ENCODE measurements around the gene ADAM30.

Gene ADAM30

GRCh38 chr1:119898530-119898929, 2.2 kb upstream of the ADAM30 start:
- H3K4me3 ChIP-seq (ENCODE audit: low read depth, low read length), result no peak overlapping the region
- TF ChIP-seq, protein P1, sequence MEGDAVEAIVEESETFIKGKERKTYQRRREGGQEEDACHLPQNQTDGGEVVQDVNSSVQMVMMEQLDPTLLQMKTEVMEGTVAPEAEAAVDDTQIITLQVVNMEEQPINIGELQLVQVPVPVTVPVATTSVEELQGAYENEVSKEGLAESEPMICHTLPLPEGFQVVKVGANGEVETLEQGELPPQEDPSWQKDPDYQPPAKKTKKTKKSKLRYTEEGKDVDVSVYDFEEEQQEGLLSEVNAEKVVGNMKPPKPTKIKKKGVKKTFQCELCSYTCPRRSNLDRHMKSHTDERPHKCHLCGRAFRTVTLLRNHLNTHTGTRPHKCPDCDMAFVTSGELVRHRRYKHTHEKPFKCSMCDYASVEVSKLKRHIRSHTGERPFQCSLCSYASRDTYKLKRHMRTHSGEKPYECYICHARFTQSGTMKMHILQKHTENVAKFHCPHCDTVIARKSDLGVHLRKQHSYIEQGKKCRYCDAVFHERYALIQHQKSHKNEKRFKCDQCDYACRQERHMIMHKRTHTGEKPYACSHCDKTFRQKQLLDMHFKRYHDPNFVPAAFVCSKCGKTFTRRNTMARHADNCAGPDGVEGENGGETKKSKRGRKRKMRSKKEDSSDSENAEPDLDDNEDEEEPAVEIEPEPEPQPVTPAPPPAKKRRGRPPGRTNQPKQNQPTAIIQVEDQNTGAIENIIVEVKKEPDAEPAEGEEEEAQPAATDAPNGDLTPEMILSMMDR (IDR thresholded peaks at IDR 0.05; ENCODE audit: low read depth, low read length), result no peak

GRCh38 chr1:119895102-119895501, 1.2 kb downstream of the ADAM30 start:
- TF ChIP-seq, protein P1 (IDR thresholded peaks at IDR 0.05; ENCODE audit: low read depth, low read length), result no peak
- H3K4me3 ChIP-seq (ENCODE audit: low read depth, low read length), result no peak overlapping the region

- TF ChIP-seq, protein P1 (IDR thresholded peaks at IDR 0.05; ENCODE audit: low read depth, low read length), result no peak
- H3K4me3 ChIP-seq (ENCODE audit: low read depth, low read length), result no peak overlapping the region
Measured at GRCh38 chr1:119893827-119894700, 2.3 kb downstream of the ADAM30 start.

DNA sequence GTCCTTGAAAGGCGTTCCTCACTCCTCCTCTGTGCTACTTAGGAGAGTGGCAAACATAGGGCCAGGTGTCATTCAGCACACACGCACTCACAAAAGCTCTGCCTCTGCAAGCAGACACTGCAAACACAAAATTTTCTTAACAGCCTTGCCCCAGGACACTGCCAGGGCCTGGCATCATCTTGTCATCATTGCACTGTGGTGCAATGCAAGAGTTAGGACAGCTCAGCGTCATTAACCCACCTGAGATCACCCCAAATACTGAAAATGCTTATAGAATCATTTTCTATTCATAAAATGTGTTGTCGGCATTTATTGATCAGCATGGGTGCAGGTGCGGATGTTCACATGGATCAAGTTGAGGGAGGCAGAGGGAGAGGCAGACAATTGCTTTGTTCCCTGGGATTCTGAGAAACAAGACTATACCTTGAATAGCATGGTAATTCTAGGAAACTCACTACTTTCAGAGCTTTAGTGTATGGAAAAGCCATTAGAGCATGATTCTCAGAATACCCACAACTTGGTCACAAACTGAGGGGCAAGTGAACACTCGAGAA, 3.0 kb downstream of the ADAM30 start:
- no peak overlapping the region for H3K4me3 ChIP-seq (ENCODE audit: low read depth, low read length)
- TF ChIP-seq, protein P1 (IDR thresholded peaks at IDR 0.05; ENCODE audit: low read depth, low read length), result no peak

- no peak overlapping the region for H3K4me3 ChIP-seq (ENCODE audit: low read depth, low read length)
- TF ChIP-seq, protein P1 (IDR thresholded peaks at IDR 0.05; ENCODE audit: low read depth, low read length), result no peak
Measured at GRCh38 chr1:119891386-119891785, 4.9 kb downstream of the ADAM30 start.

GRCh38 chr1:119888476-119888875, 7.8 kb downstream of the ADAM30 start:
- no peak overlapping the region for H3K4me3 ChIP-seq (ENCODE audit: low read depth, low read length)
- TF ChIP-seq, protein P1 (IDR thresholded peaks at IDR 0.05; ENCODE audit: low read depth, low read length), result no peak

DNA sequence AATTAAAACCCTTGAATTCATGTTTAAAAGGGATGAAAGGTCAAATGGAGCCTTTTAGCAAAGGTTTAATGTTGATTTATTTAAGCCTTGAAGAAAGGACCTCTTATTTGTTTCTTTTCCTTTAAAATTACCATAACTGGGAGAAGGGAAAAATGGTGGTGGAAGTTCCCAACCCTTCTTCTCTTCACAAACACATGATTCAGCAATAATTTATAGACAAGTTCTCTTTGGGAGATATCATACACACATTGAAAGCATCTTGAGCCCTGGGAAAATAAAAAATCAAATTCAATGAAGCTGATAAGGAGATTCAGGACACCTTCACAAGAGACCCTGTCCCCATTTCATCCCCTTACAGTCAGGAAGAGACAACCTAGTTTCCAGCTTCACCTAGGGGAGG, 8.9 kb downstream of the ADAM30 start:
- no peak overlapping the region for H3K4me3 ChIP-seq (ENCODE audit: low read depth, low read length)
- TF ChIP-seq, protein P1 (IDR thresholded peaks at IDR 0.05; ENCODE audit: low read depth, low read length), result no peak

Data from WI38 (cell line).